NB4 (cell line): ENCODE data around the gene PCAT7.
"Not testable (repeated sequence)": the region's sequence is repeated elsewhere in the genome, so short reads cannot be mapped to it uniquely, and the experiment has no call there.

Source experiments
- DNase-seq: peaks from one replicate; pipeline ENCODE4 v3.0.0; 2010; ENCODE audit warnings: low read depth
- H3K4me3 ChIP-seq: one replicate; pipeline ENCODE4 v1.5.1; 2011; ENCODE audit warnings: mild to moderate bottlenecking, low read depth, low read length, moderate library complexity
- MYC ChIP-seq: IDR thresholded peaks from 2 replicates; pipeline ENCODE4 v1.6.1; 2011; ENCODE audit warnings: low read depth, low read length
- POLR2A ChIP-seq: IDR thresholded peaks from 2 replicates; pipeline ENCODE4 v1.6.1; 2011; ENCODE audit warnings: mild to moderate bottlenecking; ENCODE audit not compliant: insufficient read length; ENCODE audit errors: extremely low read depth
- TF ChIP-seq, protein P1 (sequence below): IDR thresholded peaks from one replicate; pipeline ENCODE4 v1.5.1; 2012; ENCODE audit warnings: low read depth, low read length
- TF ChIP-seq, protein P2 (sequence below): IDR thresholded peaks from 2 replicates; pipeline ENCODE4 v1.6.1; 2011; ENCODE audit warnings: low read depth, low read length

The PCAT7 gene

DNA sequence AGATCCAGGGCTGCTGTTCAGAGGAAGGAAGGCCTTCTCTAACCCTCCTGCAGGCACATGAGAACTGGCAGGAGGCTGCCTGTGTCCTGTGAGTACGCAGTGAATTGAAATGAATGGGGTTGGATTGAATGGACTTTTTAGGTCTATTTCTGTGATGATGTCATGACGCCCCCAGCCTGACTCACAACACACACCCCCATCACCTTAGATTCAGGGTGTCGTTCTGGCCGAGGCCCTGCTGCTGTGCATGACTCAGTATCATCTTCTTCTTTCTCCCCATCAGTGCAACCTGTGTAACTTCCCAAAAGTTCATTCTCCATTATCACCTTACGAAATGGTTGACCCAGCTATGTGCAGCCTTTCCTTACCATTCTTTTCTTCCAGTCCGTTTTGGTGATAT, 5.4 kb downstream of the PCAT7 start:
- H3K4me3 ChIP-seq, result no peak overlapping the region
- TF ChIP-seq POLR2A, result no peak
- TF ChIP-seq, protein P1, sequence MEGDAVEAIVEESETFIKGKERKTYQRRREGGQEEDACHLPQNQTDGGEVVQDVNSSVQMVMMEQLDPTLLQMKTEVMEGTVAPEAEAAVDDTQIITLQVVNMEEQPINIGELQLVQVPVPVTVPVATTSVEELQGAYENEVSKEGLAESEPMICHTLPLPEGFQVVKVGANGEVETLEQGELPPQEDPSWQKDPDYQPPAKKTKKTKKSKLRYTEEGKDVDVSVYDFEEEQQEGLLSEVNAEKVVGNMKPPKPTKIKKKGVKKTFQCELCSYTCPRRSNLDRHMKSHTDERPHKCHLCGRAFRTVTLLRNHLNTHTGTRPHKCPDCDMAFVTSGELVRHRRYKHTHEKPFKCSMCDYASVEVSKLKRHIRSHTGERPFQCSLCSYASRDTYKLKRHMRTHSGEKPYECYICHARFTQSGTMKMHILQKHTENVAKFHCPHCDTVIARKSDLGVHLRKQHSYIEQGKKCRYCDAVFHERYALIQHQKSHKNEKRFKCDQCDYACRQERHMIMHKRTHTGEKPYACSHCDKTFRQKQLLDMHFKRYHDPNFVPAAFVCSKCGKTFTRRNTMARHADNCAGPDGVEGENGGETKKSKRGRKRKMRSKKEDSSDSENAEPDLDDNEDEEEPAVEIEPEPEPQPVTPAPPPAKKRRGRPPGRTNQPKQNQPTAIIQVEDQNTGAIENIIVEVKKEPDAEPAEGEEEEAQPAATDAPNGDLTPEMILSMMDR, result no peak
- TF ChIP-seq MYC, result no peak
- TF ChIP-seq, protein P2, sequence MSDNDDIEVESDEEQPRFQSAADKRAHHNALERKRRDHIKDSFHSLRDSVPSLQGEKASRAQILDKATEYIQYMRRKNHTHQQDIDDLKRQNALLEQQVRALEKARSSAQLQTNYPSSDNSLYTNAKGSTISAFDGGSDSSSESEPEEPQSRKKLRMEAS, result no peak
- DNase-seq, result no peak

DNA sequence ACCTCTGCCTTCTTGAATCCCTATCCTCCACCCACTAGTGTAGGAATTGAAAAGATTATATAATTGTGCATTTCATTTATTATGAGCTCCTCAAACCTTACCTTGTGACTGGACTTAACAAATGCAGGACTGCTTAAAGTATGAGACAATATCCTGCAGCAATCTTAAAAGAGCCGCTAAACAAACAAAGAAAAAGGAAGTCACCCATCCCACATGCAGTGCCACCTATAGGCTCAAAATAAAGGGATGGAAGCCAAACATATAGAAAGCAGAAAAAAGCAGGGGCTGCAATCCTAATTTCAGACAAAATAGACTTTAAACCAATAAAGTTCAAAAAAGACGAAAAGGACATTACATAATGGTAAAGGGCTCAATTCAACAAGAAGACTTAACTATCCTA, 8.7 kb downstream of the PCAT7 start:
- DNase-seq, result peak; percentile 30
- TF ChIP-seq, protein P1, result peak; percentile 45
- TF ChIP-seq MYC, result no peak
- H3K4me3 ChIP-seq, result no peak overlapping the region

DNA sequence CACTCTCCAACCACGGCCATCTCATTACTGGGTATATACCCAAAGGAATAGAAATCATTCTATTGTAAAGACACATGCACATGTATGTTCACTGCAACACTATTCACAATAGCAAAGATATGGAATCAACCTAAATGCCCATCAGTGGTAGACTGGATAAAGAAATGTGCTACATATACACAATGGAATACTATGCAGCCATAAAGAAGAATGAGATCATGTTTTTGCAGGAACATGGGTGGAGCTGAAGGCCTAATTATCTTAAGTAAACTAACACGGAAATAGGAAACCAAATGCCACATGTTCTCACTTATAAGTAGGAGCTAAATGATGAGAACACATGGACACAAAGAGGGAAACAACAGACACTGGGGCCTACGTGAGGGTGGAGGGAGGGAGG, 9.4 kb downstream of the PCAT7 start:
- H3K4me3 ChIP-seq, DNase-seq: not testable (repeated sequence)

DNA sequence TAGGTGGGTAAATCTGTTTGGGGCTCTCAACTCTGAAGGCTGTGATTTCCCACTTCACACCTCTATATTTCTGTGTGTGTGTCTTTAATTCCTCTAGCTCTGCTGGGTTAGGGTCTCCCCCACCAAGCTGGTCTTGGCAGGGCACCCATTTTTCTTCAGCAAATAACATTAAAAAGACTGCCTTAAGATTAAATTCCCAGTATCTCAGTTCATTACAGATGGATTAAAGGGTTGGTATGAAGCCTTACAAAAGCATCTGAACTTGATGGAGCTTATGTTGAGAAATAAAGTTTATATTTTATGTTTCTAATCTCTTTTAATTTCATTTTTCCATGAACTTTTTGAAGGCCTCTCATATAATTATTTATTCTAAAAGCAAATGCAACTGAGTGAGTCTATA, 11.7 kb downstream of the PCAT7 start:
- DNase-seq, result no peak
- no peak overlapping the region for H3K4me3 ChIP-seq
- TF ChIP-seq, protein P2, result no peak
- no peak for TF ChIP-seq POLR2A
- TF ChIP-seq, protein P1, result no peak
- no peak for TF ChIP-seq MYC

DNA sequence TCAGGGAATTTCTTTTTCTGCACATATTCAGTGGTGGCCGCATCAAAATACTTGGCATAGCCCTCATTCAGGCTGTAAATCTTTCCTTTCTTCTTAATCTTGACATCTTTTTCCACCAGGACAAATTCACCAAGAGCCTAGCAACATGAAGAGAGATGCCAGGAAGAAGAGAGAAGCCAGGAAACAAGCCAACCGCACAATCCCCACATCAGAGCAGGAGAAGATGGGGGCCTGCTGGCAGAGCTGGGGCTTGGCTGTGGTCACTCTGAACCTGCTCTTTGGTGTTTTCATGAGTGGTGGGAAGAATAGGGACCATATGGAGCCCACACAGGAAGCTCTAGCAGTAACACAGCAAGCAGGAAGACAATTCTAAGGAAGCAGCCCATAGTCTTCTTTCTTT, 12.4 kb downstream of the PCAT7 start:
- TF ChIP-seq, protein P1, result no peak
- TF ChIP-seq MYC, result no peak
- TF ChIP-seq, protein P2, result no peak
- TF ChIP-seq POLR2A, result no peak
- no peak overlapping the region for H3K4me3 ChIP-seq
- no peak for DNase-seq

DNA sequence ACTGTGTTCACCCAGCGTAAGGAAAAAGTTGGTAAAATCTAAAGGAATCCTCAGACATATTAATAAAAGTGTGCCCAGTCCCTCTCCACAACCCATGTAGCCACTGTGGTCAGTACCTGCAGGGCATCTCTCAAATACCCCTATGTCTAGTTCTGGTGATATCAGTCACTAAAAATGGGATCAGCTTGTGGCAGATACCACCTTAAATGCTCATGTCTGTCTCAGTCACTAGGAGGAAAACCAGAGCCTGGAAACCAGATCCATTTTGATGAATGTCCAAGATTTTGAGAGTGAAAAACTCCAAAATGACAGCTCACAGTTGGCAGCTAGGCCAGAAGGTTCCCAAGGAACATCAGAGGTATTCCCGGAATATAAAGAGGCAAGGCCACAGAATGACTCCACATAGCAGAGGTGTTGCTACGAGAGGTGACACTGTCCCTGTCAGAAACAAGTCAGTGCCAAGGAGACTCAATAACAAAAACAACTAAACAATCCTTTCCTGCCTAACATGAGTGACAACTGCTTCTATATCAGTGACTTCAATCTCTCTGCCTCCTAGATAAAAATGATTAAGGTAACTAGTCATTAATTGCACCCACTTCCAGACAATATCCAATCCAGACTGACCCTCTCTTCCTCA, 13.5 kb downstream of the PCAT7 start:
- no peak overlapping the region for H3K4me3 ChIP-seq
- DNase-seq, result no peak
- TF ChIP-seq, protein P1, result no peak
- TF ChIP-seq MYC (no peak), POLR2A (no peak)
- TF ChIP-seq, protein P2, result no peak
